Measurements from ENCODE around the gene HOXD8. TPM values are rescaled to one million over a fixed set of nuclear protein-coding genes. Genes with fewer than 3 reads are reported as not detected.

The HOXD8 gene
- polyA plus RNA-seq, 3 donors, result 0.84 to 8.8 (median 6.3) TPM

DNA sequence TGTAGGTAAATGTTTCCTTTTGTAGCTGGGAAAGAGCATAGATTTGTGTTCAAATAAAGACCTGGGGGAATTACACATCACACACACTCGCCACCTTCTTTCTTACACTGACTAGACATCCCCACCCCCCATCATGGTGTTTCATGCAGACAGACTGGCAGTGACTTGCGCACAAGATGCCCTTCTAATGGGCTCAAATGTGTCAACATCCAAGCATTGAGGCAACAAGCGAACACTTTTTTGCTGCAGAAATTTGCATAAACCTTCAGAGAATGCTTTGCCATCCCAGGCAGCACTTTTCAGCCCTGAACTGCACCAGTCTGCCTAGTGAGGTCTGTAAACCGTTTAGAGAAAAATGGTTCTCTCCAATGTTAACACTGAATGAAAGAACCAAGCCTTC, 4.5 kb downstream of the HOXD8 start:
- WGBS, 3 donors, result 22 to 56% (median 53%) methylated on average over 4 of the region's 4 CpGs
- H3K27ac ChIP-seq (ENCODE audit: low read depth, low read length), result no peak overlapping the region

DNA sequence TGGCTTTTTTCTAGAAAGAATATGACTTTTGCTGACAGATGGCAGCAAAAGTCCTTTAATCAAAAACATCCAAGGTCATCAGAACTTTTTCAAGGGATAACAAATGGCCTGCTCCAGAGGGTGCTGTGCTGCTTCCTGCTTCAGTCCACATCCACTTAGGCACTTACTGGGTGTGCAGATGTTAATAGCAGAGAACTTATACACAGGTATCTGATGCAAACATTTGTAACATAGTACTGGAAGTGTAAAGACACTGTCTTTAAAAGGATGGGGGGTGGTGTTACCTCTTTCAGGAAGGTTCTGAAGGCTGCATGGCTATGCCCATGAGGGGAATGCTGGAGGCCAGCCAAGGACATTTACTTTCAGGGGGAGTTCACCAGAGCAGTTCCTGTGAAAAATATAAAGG, 5.5 kb downstream of the HOXD8 start:
- H3K27ac ChIP-seq (ENCODE audit: low read depth, low read length), result no peak overlapping the region

GRCh38 chr2:176136374-176137251, 7.1 kb downstream of the HOXD8 start:
- 3% methylated on average over 53 to 71 of the region's 71 CpGs for WGBS, 3 donors
- no peak overlapping the region for H3K27ac ChIP-seq (ENCODE audit: low read depth, low read length)

GRCh38 chr2:176137252-176137580, 7.7 kb downstream of the HOXD8 start:
- WGBS, 3 donors, result 10 to 19% (median 12%) methylated on average over 2 of the region's 2 CpGs
- H3K27ac ChIP-seq (ENCODE audit: low read depth, low read length), result no peak overlapping the region

DNA sequence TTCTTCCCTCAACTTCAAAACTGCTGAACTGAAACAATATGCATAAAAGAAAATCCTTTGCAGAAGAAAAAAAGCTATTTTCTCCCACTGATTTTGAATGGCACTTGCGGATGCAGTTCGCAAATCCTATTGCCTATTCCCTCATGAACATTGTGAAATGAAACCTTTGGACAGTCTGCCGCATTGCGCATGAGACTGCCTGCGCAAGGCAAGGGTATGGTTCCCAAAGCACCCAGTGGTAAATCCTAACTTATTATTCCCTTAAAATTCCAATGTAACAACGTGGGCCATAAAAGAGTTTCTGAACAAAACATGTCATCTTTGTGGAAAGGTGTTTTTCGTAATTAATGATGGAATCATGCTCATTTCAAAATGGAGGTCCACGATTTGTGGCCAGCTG, 8.4 kb downstream of the HOXD8 start:
- WGBS, 3 donors, result 35 to 44% (median 39%) methylated on average over 8 of the region's 8 CpGs
- no peak overlapping the region for H3K27ac ChIP-seq (ENCODE audit: low read depth, low read length)

- H3K27ac ChIP-seq (ENCODE audit: low read depth, low read length), result no peak overlapping the region
These were observed 9.0 kb downstream of the HOXD8 start for GRCh38 chr2:176138526-176138922.

DNA sequence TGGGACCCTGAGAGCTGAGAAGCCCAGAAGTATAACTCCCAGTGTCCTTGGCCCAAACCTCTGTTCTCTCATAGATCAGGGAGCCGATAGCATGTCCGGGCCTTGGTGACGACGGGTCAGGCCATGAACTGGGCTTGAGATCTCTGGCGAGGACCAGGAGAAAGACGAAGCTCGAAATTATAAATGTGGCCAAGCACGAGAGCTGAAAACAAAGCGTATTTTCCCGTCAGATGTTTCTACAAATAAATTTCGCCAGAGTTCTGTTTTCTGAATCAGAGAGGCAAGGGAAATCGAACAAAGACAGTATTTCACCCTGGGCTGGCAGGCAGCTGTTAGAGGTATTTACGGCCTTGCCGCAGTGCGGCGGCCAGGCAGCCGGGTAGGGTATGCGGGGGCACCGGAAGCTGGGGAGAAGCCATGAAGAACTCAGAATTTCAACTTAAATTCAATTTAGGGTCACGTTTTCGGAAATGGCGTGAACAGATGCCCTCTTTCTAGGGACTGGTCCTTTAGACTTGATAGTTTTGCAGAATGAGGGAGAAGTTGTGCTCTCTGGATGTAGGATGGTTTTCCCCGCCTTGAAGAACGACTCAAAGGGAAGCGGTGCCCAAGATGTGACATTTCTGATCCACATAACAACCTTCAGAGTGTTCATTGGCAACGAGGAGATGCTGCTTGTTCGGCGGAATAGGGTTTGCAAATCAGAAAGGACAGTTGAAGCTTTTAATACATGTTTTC, 9.6 kb downstream of the HOXD8 start:
- 11 to 33% (median 19%) methylated on average over 28 of the region's 28 CpGs for WGBS, 3 donors

More at GRCh38 chr2:176138526-176138922, 9.0 kb downstream of the HOXD8 start:
- WGBS, 3 donors, result 14 to 28% (median 17%) methylated on average over 14 of the region's 14 CpGs

DNA sequence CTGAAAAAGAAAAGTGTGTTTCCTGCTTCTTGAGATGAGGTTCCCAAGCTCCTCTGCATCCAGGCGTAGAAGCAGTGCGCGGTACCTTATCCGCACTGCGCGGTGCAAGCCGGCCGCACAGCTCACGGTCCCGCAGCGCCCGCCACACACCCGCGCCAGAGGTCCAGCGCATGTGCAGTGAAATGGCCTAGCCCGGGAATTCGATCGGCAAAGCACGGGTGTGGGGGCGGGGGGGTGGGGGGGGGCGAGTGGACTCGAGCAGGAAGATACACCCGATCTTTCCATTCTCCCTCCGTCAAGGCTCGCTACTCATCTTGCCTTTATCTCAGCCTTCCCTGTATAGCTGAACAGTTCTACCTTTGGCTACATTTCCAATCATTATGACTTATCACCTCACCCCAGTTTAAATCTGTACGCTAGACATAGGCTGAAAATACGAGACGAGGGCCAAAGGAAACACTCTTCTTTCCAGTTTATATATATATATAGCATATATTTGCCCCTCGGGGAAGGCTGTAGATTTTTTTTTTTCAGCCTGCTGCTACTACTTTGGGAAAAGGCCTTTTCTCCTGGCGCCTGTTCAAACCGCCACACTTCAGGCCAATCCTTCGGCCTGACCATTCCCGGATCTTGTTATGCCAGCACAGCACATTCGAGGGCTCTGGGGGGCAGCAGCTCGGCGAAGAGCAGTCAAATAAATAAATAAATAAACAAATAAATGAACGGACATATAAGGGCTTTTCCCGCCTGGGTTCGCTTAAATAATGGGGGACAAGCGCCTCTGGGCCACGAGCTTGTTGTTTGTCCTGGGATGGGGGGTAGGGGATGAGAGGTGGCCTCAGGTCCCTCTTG, 10.4 kb downstream of the HOXD8 start:
- H3K27ac ChIP-seq (ENCODE audit: low read depth, low read length), result no peak overlapping the region
- WGBS, 3 donors, result 17 to 24% (median 17%) methylated on average over 41 of the region's 41 CpGs

More for the DNA sequence above, 9.6 kb downstream of the HOXD8 start:
- H3K27ac ChIP-seq (ENCODE audit: low read depth, low read length), result no peak overlapping the region

- 7 to 8% (median 7%) methylated on average over 40 to 48 of the region's 48 CpGs for WGBS, 3 donors
- no peak overlapping the region for H3K27ac ChIP-seq (ENCODE audit: low read depth, low read length)
These were observed 11.2 kb downstream of the HOXD8 start for GRCh38 chr2:176140513-176141317.

- H3K27ac ChIP-seq (ENCODE audit: low read depth, low read length), result no peak overlapping the region
- WGBS, 3 donors, result 81 to 89% (median 88%) methylated on average over 2 of the region's 2 CpGs
These were observed 12.8 kb downstream of the HOXD8 start for GRCh38 chr2:176142281-176142680.

- H3K27ac ChIP-seq (ENCODE audit: low read depth, low read length), result no peak overlapping the region
- WGBS, 3 donors, result 34 to 70% (median 70%) methylated on average over 4 of the region's 4 CpGs
These were observed 15.8 kb downstream of the HOXD8 start for GRCh38 chr2:176145085-176145969.

GRCh38 chr2:176146101-176146500, 16.6 kb downstream of the HOXD8 start:
- 29 to 37% (median 36%) methylated on average over 6 of the region's 6 CpGs for WGBS, 3 donors
- H3K27ac ChIP-seq (ENCODE audit: low read depth, low read length), result no peak overlapping the region

DNA sequence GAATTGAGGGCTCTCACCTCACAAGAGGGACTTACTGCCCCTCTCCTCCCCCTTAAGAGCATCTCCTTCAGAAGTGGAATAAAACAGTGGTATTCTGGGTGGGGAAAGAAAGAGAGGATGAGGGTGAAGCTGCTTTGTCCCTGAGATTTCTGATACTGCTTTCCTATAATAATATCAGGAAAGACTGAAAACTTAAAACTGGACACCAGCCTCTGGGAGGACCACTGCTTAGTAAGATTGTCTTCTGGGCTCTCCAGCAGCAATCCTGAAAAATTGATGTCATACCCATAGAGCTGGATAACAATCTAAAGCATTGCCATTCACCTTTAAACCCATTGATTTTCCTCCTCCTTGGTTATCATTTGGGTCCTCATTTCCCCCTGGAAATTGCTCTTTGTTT, 17.1 kb downstream of the HOXD8 start:
- no peak overlapping the region for H3K27ac ChIP-seq (ENCODE audit: low read depth, low read length)

GRCh38 chr2:176147210-176147799, 17.8 kb downstream of the HOXD8 start:
- 17 to 60% (median 31%) methylated on average over 31 to 32 of the region's 32 CpGs for whole genome bisulfite sequencing, 3 donors
- no peak overlapping the region for H3K27ac ChIP-seq (ENCODE audit: low read depth, low read length)

DNA sequence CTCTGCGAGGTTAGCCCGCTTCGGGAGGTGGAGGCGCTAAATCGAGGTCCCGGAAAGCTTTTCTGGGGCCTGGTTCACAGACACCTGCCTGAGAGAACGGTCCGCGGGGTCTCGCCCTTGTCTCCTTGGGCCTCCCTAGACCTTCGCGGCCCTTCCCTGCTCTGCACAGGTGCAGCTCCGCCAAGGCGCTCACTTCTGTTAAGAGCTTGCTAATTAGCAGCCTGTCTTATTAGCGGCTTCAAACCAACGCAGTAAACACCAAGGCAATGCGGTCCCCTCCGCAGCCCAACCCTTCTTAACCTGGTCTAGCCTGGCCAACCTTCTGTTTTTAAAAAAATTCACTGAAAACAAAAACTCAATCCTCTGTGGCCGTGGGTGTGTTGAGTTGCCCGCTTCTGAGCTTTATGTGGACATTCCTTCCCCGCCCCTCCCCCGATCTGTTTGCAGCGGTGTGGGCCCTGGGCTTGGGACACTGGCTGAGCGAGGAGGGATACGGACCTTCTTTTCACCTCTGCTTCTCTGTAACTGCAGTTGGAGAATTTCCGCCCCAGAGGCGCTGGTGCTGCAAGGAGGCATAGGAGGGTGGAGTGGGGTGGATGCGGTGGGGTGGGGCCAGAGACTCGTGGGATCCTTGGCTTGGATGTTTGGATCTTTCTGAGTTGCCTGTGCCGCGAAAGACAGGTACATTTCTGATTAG, 18.4 kb downstream of the HOXD8 start:
- no peak overlapping the region for H3K27ac ChIP-seq (ENCODE audit: low read depth, low read length)
- 16 to 47% (median 30%) methylated on average over 30 to 31 of the region's 31 CpGs for WGBS, 3 donors

DNA sequence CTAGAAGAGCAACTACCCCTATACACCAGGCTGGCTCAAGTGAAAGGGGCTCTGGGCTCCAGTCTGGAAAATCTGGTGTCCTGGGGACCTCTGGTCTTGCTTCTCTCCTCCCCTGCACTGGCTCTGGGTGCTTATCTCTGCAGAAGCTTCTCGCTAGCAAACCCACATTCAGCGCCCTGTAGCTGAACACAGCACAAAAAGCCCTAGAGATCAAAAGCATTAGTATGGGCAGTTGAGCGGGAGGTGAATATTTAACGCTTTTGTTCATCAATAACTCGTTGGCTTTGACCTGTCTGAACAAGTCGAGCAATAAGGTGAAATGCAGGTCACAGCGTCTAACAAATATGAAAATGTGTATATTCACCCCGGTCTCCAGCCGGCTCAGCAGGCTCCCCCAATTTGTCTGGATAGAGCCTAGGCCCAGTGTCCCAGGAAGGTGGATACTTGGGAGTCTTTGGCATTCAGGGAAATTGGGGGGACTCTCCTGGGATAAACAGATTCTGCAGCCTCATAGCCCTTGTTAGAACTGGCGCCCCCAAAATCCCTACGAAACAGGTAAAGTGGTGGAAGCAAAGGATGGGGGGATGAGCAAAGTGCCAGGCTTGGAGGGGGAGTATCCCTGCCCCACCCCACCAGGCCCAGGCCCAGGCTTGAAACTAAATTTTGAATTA, 19.4 kb downstream of the HOXD8 start:
- WGBS, 3 donors, result 20 to 67% (median 47%) methylated on average over 11 of the region's 11 CpGs
- no peak overlapping the region for H3K27ac ChIP-seq (ENCODE audit: low read depth, low read length)
